NCI-H2107 treated with DMSO at 0.1 percent for 48 hours (cell line): ENCODE results near the gene CALN1.
"Not testable (repeated sequence)": the region's sequence is repeated elsewhere in the genome, so short reads cannot be mapped to it uniquely, and the experiment has no call there.

ENCODE experiments used
- DNase-seq: peaks from one replicate; lab custom pipeline; 2025; ENCODE audit not compliant: unreplicated experiment; lab: John Stamatoyannopoulos, UW

CALN1 gene

GRCh38 chr7:71754828-71755227 is 657.3 kb downstream of the CALN1 start:
- DNase-seq, result no peak

DNA sequence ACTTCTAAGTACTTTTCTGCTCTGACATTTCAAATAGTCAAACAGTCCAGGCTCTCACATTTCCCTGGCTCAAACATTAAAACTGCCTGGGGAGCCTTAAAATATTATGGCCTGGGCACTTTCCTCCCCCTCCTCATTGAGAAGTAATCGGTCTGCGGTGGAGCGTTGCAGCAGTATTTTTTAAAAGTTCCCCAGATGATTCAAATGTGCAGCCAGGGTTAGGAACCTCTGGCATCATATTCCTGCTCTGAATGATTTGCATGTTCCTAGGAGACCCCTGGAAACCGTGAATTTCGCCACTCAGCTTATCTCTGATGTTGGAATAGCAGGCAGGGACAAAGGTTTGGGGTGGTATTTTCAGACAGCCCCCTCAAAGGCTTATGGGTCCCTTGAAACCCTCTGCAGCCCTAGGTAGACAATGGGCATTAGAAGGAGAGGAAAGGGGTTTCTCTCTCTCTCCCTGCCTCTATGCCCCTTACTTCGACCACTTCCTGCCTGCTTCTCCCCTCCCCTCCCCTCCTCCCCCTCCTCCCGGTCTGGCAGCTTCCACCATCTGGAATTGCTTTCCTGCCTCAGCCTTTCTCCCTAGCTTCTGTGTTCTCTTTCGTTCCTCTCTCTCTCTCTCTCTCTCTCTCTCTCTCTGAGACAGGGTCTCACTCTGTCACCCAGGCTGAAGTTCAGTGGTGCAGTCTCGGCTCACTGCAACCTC is 658.0 kb downstream of the CALN1 start:
- DNase-seq, result no peak

DNA sequence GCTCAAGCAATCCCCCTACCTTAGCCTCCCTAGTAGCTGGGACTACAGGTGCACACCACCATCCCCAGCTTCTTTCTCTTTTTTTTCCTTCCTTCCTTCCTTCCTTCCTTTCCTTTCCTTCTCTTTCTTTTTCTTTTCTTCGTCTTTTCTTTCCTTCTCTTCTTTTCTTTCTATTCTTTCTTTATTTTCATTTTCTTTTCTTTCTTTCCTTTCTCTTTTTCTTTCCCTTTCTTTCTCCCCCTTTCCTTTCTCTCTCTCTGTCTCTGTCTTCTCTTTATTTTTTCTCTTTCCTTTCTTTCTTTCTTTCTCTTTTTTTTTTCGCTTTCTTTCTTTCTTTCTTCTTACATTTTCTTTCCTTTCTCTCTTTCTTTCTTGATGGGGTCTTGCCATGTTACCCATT is 658.9 kb downstream of the CALN1 start:
- no peak for DNase-seq

DNA sequence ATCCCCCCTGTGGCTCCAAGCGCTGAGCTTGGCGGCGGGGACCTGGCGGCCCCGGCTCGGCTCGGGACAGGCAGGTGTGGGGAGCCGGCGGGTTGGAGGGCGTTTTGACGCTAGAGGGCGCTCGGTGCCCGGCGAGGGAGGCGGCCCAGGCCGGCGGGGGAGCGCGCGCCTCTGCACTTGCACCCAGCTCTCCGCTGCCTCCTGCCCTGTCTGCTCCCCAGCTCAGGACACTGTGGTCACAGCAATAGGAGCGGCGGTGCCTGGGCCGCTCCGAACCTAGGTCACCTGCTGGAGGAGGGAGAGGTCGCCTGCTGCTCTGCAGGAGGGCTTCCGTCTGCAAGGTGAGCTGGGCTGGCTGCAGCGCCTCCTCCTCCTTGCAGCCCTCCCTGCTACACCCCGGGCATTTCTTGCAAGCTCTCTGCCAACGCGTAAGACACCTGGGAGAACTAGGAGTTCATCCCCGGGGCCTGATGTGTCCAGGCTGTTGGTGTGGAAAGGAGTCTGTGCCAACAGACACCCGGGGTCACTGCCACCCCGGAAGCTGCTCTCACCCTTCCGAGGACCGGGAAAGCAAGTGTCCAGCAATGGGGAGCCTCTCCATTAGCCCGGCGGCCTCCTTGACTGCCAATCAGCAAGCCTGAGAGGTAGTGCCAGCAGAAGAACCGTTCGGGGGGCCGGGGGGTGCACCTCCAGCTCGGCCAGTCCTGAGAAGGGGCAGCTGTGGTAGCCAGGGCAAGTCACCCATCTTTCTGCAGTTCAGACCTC is 659.8 kb downstream of the CALN1 start:
- DNase-seq, result no peak

- no peak for DNase-seq
Measured at GRCh38 chr7:71750290-71750689, 661.8 kb downstream of the CALN1 start.

DNA sequence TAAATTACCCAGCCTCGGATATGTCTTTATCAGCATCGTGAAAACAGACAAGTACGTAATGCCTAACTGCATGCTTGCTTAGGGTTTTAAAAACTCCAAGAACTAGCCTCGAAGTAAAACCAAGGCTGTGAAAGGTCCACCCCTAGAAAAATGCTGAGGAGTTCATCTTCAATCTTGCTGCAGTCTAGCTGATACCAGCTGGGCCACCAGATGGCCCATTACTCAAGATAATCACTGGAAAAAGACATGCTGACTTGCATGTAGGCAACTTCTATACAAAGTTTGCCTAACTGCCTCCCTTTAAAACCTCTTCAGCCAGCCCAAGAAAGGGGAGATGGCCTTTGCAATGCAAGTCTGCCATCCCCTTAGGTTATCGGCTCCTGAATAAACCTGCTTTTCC is 666.1 kb downstream of the CALN1 start:
- DNase-seq, result no peak

DNA sequence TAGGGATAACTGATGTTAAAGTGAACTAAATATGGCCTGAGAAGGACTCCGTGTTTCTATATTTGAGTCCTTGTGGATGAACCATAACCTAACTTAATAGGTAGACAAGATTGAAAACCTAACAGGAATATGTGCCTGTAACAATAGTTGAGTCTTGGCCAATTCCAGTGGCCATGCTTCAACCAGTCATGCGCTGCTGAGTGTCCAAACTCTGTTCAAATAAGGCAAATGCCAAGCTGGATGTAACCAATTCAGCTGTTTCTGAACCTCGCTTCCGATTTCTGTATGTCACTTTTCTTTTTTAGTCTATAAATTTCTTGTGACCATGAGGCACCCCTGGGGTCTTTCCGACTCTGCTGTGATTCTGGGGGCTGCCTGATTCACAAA is 672.0 kb downstream of the CALN1 start:
- no peak for DNase-seq

DNA sequence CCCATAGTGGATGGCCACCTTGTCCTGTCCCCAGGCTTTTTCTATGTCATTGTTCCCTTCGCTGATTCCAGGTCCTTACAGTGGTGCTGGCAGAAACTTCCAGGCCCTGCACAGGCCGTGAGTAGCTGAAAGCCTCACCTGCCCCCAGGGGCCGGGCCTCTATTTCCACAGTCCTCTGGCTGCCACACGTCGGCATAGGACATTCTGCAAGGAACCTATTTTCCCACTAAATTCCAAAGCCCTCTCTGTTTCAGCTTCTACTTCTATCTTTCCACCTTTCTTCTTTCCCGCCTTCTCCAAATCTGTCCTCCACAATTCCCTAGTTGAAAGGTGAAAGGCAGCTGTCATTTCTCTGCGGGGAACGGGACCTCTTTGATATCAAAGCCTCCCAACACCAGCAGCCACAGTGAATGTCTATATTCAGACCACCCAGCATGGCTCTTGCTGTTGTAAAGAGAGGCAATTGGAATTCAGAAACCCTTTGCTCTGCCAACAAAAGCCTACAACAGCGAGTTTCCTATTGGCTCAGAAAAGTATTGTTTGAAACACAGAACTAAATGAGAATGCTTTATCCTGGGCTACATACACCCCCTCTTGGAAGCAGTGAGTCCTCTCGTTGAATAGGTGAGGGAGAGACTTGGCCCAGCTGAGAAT is 672.5 kb downstream of the CALN1 start:
- no peak for DNase-seq

- DNase-seq, result not testable (repeated sequence)
Measured at GRCh38 chr7:71737931-71738540, 674.1 kb downstream of the CALN1 start.

- peak; percentile 55 for DNase-seq
Measured at GRCh38 chr7:71735961-71736556, 676.1 kb downstream of the CALN1 start.

- peak; percentile 54 for DNase-seq
Measured at GRCh38 chr7:71733107-71733870, 678.8 kb downstream of the CALN1 start.

DNA sequence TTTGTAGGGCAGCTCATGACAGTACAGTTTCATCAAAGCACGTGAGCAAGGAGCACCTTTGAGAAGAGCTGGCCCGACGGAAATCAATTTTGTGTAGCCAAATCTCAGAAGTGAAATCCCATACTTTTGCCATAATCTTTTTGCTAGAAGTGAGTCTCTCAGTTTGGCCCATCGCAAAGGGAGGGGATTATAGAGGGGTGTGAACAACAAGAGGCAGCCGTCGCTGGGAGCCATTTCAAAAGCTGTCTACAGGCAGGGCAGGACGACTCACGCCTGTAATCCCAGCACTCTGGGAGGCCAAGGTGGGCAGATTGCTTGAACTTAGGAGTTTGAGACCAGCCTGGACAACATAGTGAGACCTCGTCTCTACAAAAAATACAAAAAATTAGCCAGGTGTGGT is 680.4 kb downstream of the CALN1 start:
- DNase-seq, result no peak
